IPS DF 6.9 (cell line): ENCODE measurements around the gene EIF5.

Experiments used
- DNase-seq: peaks from one replicate; pipeline ENCODE4 v3.0.0-alpha.2; 2013; ENCODE audit warnings: low read depth, low spot score
- H3K27ac ChIP-seq: one replicate; pipeline ENCODE4 v1.5.1; 2013; ENCODE audit warnings: low read length, control low read depth
- H3K27me3 ChIP-seq: 2 replicates; pipeline ENCODE4 v1.6.1; 2013; ENCODE audit warnings: mild to moderate bottlenecking, low read length; ENCODE audit not compliant: control insufficient read depth, insufficient read depth
- H3K36me3 ChIP-seq: 2 replicates; pipeline ENCODE4 v1.6.1; 2013; ENCODE audit warnings: low read length; ENCODE audit not compliant: control insufficient read depth, insufficient read depth
- H3K4me1 ChIP-seq: 2 replicates; pipeline ENCODE4 v1.6.1; 2013; ENCODE audit warnings: low read length; ENCODE audit not compliant: control insufficient read depth, insufficient read depth
- H3K4me3 ChIP-seq: 2 replicates; pipeline ENCODE4 v1.5.1; 2013; ENCODE audit warnings: mild to moderate bottlenecking, low read length
- H3K9me3 ChIP-seq: 2 replicates; pipeline ENCODE4 v1.6.1; 2013; ENCODE audit warnings: low read length, inconsistent platforms; ENCODE audit not compliant: control insufficient read depth, insufficient read depth
- WGBS: extraction: QIAGEN DNeasy Blood & Tissue Kit; methylation state at CpG from one replicate; pipeline ENCODE4 v1.1.7; 2013; ENCODE audit warnings: mixed read lengths, missing lambda C conversion rate; ENCODE audit not compliant: insufficient read length, insufficient coverage; 5-methylcytosine and 5-hydroxymethylcytosine counted together

The EIF5 gene

GRCh38 chr14:103311171-103311997 is 22.7 kb upstream of the EIF5 start:
- Histone ChIP-seq H3K9me3 (no peaks in the 10 kb centered on the region), H3K4me1 (no peaks in the 10 kb centered on the region), H3K4me3 (no peak overlapping the region), H3K36me3 (no peaks in the 10 kb centered on the region), H3K27me3 (no peaks in the 10 kb centered on the region), H3K27ac (no peak overlapping the region)
- no peak for DNase-seq
- no CpG with 5 or more reads among the region's 31 CpGs for WGBS

GRCh38 chr14:103312006-103312635 is 21.9 kb upstream of the EIF5 start:
- DNase-seq: no peak
- Histone ChIP-seq H3K27me3 (no peaks in the 10 kb centered on the region), H3K4me1 (no peaks in the 10 kb centered on the region; the same call in 1 of the 2 replicates), H3K9me3 (no peaks in the 10 kb centered on the region), H3K36me3 (no peaks in the 10 kb centered on the region), H3K4me3 (no peak overlapping the region), H3K27ac (no peak overlapping the region)
- WGBS: no CpG with 5 or more reads among the region's 14 CpGs

DNA sequence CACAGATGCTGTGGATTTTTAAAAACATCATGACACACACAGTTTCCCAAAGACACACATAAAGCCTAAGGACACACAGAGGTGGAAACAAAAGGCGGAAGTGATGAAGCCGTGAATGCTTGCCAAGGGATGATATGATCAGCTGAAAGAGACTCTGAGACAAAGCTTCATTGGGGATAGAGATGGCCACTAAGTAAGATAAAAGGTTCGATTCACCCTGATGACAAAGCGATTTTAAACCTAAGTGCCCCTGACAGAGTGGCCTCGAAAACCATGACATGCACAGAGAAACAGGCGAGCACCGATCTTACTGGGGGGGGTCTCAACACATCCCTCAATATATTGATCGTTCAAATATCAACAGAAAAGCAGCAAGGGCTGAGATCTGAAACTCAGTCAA is 20.3 kb upstream of the EIF5 start:
- H3K4me1 ChIP-seq: peaks cover 1% of the 10 kb centered on the region; the same call in 1 of the 2 replicates
- no CpG with 5 or more reads among the region's 8 CpGs for WGBS
- no peak for DNase-seq
- no peak overlapping the region for H3K4me3 ChIP-seq
- H3K27ac ChIP-seq: no peak overlapping the region
- no peaks in the 10 kb centered on the region for H3K36me3 ChIP-seq
- H3K27me3 ChIP-seq: no peaks in the 10 kb centered on the region
- no peaks in the 10 kb centered on the region for H3K9me3 ChIP-seq

- no CpG with 5 or more reads among the region's 13 CpGs for WGBS
- no peaks in the 10 kb centered on the region for H3K27me3 ChIP-seq
- no peaks in the 10 kb centered on the region for H3K9me3 ChIP-seq
- no peak for DNase-seq
- H3K4me1 ChIP-seq: peaks cover 3% of the 10 kb centered on the region; the same call in 1 of the 2 replicates
- no peak overlapping the region for H3K4me3 ChIP-seq
- no peaks in the 10 kb centered on the region for H3K36me3 ChIP-seq
- H3K27ac ChIP-seq: no peak overlapping the region
Measured at GRCh38 chr14:103314496-103315277, 19.4 kb upstream of the EIF5 start.

- no CpG with 5 or more reads among the region's 14 CpGs for WGBS
- H3K27me3 ChIP-seq: no peaks in the 10 kb centered on the region
- peaks cover 3% of the 10 kb centered on the region; the same call in 1 of the 2 replicates for H3K4me1 ChIP-seq
- no peaks in the 10 kb centered on the region for H3K9me3 ChIP-seq
- no peak for DNase-seq
- no peaks in the 10 kb centered on the region for H3K36me3 ChIP-seq
- no peak overlapping the region for H3K4me3 ChIP-seq
- no peak overlapping the region for H3K27ac ChIP-seq
Measured at GRCh38 chr14:103315351-103315911, 18.6 kb upstream of the EIF5 start.

DNA sequence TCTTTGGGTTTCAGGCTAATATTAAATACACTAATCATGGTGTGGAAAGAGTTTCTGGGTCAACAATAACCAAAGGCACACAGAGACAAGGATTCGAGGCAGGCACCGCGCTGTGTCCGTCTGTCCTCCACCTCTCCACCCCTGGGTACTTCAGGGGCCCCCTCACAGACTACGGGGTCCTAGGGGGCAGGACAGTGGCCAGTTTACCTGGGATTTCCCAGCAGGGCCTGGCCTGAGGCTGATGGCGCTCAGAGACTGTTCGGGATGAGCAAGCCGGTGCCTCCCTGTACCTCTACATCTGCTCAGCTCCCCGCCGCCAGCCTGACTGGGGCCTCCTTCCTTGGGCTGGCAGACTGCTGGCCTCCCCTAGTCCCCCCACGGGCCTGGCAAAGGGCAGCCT is 18.1 kb upstream of the EIF5 start:
- Histone ChIP-seq H3K4me1 (peaks cover 3% of the 10 kb centered on the region; the same call in 1 of the 2 replicates), H3K36me3 (no peaks in the 10 kb centered on the region), H3K4me3 (no peak overlapping the region), H3K27me3 (no peaks in the 10 kb centered on the region), H3K9me3 (no peaks in the 10 kb centered on the region), H3K27ac (no peak overlapping the region)
- no peak for DNase-seq
- WGBS: no CpG with 5 or more reads among the region's 11 CpGs

GRCh38 chr14:103316721-103317121 is 17.3 kb upstream of the EIF5 start:
- Histone ChIP-seq H3K36me3 (no peaks in the 10 kb centered on the region), H3K4me1 (peaks cover 3% of the 10 kb centered on the region; the same call in 1 of the 2 replicates), H3K4me3 (no peak overlapping the region), H3K27ac (no peak overlapping the region), H3K27me3 (no peaks in the 10 kb centered on the region), H3K9me3 (no peaks in the 10 kb centered on the region)
- DNase-seq: no peak
- WGBS: no CpG with 5 or more reads among the region's 16 CpGs

- Histone ChIP-seq H3K4me1 (peaks cover 3% of the 10 kb centered on the region), H3K27ac (no peak overlapping the region), H3K9me3 (no peaks in the 10 kb centered on the region), H3K4me3 (no peak overlapping the region), H3K36me3 (no peaks in the 10 kb centered on the region), H3K27me3 (no peaks in the 10 kb centered on the region)
- no peak for DNase-seq
- WGBS: no CpG with 5 or more reads among the region's 9 CpGs
Measured at GRCh38 chr14:103317251-103317650, 16.8 kb upstream of the EIF5 start.

GRCh38 chr14:103317976-103318580 is 16.0 kb upstream of the EIF5 start:
- no peak for DNase-seq
- WGBS: no CpG with 5 or more reads among the region's 10 CpGs
- Histone ChIP-seq H3K4me3 (no peak overlapping the region), H3K9me3 (no peaks in the 10 kb centered on the region), H3K27ac (no peak overlapping the region), H3K4me1 (peaks cover 3% of the 10 kb centered on the region), H3K27me3 (no peaks in the 10 kb centered on the region), H3K36me3 (no peaks in the 10 kb centered on the region)
